ENCODE data around the gene ROCK2.

GRCh38 chr2:11355194-11356053 is 11.0 kb upstream of the ROCK2 start:
- TF ChIP-seq ZNF384 (IDR thresholded peaks at IDR 0.05) (no peak), L3MBTL2 (conservative IDR thresholded peaks at IDR 0.05) (no peak), ARNT (IDR thresholded peaks at IDR 0.05) (no peak), FOXM1 (IDR thresholded peaks at IDR 0.05; ENCODE audit: borderline replicate concordance) (no peak), CTBP1 (IDR thresholded peaks at IDR 0.05; ENCODE audit: borderline replicate concordance) (no peak), BHLHE40 (IDR thresholded peaks at IDR 0.05; ENCODE audit: borderline replicate concordance) (no peak), TARDBP (IDR thresholded peaks at IDR 0.05) (no peak), HDGF (IDR thresholded peaks at IDR 0.05; ENCODE audit: borderline replicate concordance) (no peak)

All from HEK293T (cell line).